ENCODE data around the gene SGIP1. TPM values are rescaled to one million over a fixed set of nuclear protein-coding genes. Genes with fewer than 3 reads are reported as not detected.

Gene SGIP1
- total RNA-seq, 6 experiments from 2014 or later: 0.09 to 1.3 (median 1.1) TPM; not detected in 1

GRCh38 chr1:66704177-66704875, 170.4 kb downstream of the SGIP1 start:
- no peak for ATAC-seq
- intact Hi-C loops (cut with DNase I): no loop called here
- Histone ChIP-seq H3K27ac (no peak overlapping the region), H3K4me3 (no peak overlapping the region), H3K9me3 (no peaks in the 10 kb centered on the region), H3K36me3 (no peaks in the 10 kb centered on the region), H3K4me1 (no peaks in the 10 kb centered on the region), H3K27me3 (no peaks in the 10 kb centered on the region)
- 42% methylated on average over 2 of the region's 4 CpGs for WGBS (ENCODE audit: insufficient coverage, low coverage, low lambda C conversion rate, missing lambda C conversion rate)
- DNase-seq: no peak
- no peak for TF ChIP-seq CTCF (IDR thresholded peaks at IDR 0.05)
- no peak for TF ChIP-seq POLR2A (IDR thresholded peaks at IDR 0.05)

GRCh38 chr1:66705110-66705509, 171.2 kb downstream of the SGIP1 start:
- 32% methylated on average over 5 of the region's 5 CpGs for WGBS (ENCODE audit: insufficient coverage, low coverage, low lambda C conversion rate, missing lambda C conversion rate)
- Histone ChIP-seq H3K4me1 (no peaks in the 10 kb centered on the region), H3K36me3 (no peaks in the 10 kb centered on the region), H3K27me3 (no peaks in the 10 kb centered on the region), H3K27ac (no peak overlapping the region), H3K9me3 (no peaks in the 10 kb centered on the region), H3K4me3 (no peak overlapping the region)
- DNase-seq (no peak), ATAC-seq (peak; percentile 54 to 78 (median 66))
- TF ChIP-seq CTCF (IDR thresholded peaks at IDR 0.05): no peak
- intact Hi-C loops (cut with DNase I): no loop called here

GRCh38 chr1:66711420-66711819, 177.5 kb downstream of the SGIP1 start:
- H3K4me1 ChIP-seq: no peaks in the 10 kb centered on the region
- no peak overlapping the region for H3K4me3 ChIP-seq
- TF ChIP-seq POLR2A (IDR thresholded peaks at IDR 0.05) (no peak), CTCF (IDR thresholded peaks at IDR 0.05) (no peak)
- no peaks in the 10 kb centered on the region for H3K9me3 ChIP-seq
- ATAC-seq (no peak), DNase-seq (no peak)
- no peaks in the 10 kb centered on the region for H3K27me3 ChIP-seq
- no peak overlapping the region for H3K27ac ChIP-seq
- no peaks in the 10 kb centered on the region for H3K36me3 ChIP-seq
- intact Hi-C loops (cut with DNase I): no loop called here
- 23% methylated on average over 2 of the region's 2 CpGs for WGBS (ENCODE audit: insufficient coverage, low coverage, low lambda C conversion rate, missing lambda C conversion rate)

- DNase-seq (no peak), ATAC-seq (no peak)
- Histone ChIP-seq H3K9me3 (no peaks in the 10 kb centered on the region), H3K27me3 (no peaks in the 10 kb centered on the region), H3K36me3 (no peaks in the 10 kb centered on the region), H3K4me3 (no peak overlapping the region), H3K27ac (no peak overlapping the region), H3K4me1 (no peaks in the 10 kb centered on the region)
- TF ChIP-seq CTCF (IDR thresholded peaks at IDR 0.05) (no peak), POLR2A (IDR thresholded peaks at IDR 0.05) (no peak)
- intact Hi-C loops (cut with DNase I): no loop called here
- 50% methylated on average over 1 of the region's 2 CpGs for WGBS (ENCODE audit: insufficient coverage, low coverage, low lambda C conversion rate, missing lambda C conversion rate)
These were observed 178.9 kb downstream of the SGIP1 start for GRCh38 chr1:66712839-66713238.

- ATAC-seq: no peak
- Histone ChIP-seq H3K4me1 (no peaks in the 10 kb centered on the region), H3K27ac (no peak overlapping the region), H3K27me3 (no peaks in the 10 kb centered on the region), H3K4me3 (no peak overlapping the region), H3K36me3 (no peaks in the 10 kb centered on the region), H3K9me3 (no peaks in the 10 kb centered on the region)
- TF ChIP-seq POLR2A (IDR thresholded peaks at IDR 0.05) (no peak), CTCF (IDR thresholded peaks at IDR 0.05) (no peak)
- intact Hi-C loops (cut with DNase I): no loop called here
- no peak for DNase-seq
These were observed 190.0 kb downstream of the SGIP1 start for GRCh38 chr1:66723985-66724384.
